ENCODE results near the gene PPM1G.
A peak's percentile ranks its signal among the peaks of the same experiment; 100 is the strongest.
"Not testable (repeated sequence)": the region's sequence is repeated elsewhere in the genome, so short reads cannot be mapped to it uniquely, and the experiment has no call there.

The PPM1G gene, protein sequence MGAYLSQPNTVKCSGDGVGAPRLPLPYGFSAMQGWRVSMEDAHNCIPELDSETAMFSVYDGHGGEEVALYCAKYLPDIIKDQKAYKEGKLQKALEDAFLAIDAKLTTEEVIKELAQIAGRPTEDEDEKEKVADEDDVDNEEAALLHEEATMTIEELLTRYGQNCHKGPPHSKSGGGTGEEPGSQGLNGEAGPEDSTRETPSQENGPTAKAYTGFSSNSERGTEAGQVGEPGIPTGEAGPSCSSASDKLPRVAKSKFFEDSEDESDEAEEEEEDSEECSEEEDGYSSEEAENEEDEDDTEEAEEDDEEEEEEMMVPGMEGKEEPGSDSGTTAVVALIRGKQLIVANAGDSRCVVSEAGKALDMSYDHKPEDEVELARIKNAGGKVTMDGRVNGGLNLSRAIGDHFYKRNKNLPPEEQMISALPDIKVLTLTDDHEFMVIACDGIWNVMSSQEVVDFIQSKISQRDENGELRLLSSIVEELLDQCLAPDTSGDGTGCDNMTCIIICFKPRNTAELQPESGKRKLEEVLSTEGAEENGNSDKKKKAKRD

GRCh38 chr2:27409321-27410073, at the start of gene PPM1G:
PPM1G (minus strand) TSS chr2:27409591; CDS start chr2:27409422, 169 bp downstream.
- peak; percentile 98 for DNase-seq

DNA sequence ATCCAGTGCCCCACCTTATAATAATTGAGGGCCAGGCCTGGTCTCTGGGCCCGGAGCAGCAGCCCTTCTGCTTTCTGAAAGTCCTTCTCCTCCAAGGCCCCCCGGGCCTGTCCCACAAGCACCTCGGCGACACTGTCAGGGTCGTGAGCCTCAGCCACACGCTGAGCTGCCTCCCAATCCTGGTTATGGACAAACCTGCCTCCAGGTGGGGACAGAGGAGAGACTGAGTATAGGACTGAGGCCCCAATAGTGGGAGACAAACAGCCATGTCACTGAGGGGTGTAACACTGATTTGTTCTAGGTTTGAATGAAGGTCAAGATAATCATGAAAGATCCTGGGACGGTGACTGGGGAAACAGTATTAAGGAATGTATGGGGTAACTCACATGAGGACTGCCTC, 44.6 kb upstream of the PPM1G start:
- no peak for DNase-seq

DNA sequence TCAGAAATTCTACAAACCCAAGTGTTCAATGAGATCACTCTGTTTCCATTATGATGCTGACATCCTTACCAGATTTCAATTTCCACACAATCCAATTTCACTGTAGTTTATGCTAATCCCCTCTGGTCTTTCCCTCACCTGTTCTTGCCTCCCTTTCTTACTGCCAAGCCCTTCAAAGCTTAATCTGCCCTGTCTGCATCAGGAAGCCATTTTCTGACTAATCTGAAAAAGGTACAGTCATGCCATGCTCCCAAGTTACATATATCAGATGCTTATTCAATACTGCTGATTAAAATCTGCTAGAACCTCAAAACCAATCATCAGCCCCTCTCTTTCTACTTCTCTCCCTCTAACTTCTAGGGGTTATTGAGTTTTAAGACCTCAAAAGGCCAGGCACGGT, 41.7 kb upstream of the PPM1G start:
- DNase-seq: no peak

DNA sequence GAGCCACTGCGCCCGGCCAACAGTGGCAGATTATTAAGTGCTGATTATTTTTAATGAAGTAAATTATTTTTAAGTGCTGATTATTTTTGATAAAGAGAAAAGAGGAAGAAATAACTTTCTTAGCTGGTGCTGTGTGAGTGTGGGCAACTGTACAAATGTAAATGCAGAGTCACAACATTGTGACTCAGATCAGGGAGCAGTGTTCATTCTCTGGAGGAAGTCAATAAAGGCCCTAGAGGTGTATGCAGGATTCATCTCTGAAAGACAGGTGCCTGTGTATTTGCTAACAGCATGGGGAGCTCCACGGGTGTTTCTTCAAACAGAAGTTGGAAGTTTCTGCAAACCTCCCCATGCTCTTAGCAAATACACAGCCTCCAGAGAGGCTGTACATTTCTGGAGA, 39.0 kb upstream of the PPM1G start:
- no peak for DNase-seq

GRCh38 chr2:27446057-27446456, 36.7 kb upstream of the PPM1G start:
- no peak for DNase-seq

- DNase-seq: no peak
Measured at GRCh38 chr2:27445615-27446014, 36.2 kb upstream of the PPM1G start.

- DNase-seq: no peak
Measured at GRCh38 chr2:27445155-27445554, 35.8 kb upstream of the PPM1G start.

DNA sequence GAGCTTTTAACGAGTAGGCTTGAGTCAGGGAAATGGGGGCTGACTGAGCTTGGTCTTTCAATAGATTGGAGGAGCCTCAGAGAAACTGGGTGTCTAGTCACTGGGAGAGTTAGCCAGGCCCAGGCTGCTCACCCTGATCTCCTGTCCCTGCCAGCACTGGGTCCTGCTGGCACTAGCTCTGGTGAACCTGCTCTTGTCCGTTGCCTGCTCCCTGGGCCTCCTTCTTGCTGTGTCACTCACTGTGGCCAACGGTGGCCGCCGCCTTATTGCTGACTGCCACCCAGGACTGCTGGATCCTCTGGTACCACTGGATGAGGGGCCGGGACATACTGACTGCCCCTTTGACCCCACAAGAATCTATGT, 33.5 kb upstream of the PPM1G start:
- DNase-seq: no peak

DNA sequence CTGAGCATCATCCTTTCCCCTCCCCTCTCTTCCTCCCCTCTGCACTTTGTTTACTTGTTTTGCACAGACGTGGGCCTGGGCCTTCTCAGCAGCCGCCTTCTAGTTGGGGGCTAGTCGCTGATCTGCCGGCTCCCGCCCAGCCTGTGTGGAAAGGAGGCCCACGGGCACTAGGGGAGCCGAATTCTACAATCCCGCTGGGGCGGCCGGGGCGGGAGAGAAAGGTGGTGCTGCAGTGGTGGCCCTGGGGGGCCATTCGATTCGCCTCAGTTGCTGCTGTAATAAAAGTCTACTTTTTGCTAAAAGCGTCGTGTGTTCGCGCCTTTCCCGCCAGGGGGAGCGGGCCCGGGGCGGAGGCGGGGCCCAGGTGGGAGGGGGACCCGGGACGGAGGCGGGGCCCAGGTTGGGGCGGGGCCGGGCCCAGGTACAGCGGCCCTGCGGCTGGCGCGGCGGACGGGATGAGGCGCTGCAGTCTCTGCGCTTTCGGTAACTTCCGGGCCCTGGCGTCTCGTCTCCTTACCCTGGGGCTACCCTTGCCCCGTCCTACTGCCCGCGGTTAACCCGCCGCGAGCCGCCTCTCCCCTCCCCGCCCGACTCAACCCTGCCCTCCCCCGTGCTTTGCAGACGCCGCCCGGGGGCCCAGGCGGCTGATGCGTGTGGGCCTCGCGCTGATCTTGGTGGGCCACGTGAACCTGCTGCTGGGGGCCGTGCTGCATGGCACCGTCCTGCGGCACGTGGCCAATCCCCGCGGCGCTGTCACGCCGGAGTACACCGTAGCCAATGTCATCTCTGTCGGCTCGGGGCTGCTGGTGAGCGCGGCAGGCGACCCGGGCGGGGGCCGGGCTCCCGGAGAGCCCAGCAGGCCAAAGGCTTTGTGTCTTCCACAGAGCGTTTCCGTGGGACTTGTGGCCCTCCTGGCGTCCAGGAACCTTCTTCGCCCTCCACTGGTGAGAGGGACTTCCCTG, 32.8 kb upstream of the PPM1G start, which contains the start of gene KRTCAP3:
TSS of gene KRTCAP3 (plus strand) at position 424 of the 962 bp plus-strand sequence. CDS start at position 456, 32 bp downstream.
- DNase-seq: peak; percentile 73

GRCh38 chr2:27441226-27441926, 32.0 kb upstream of the PPM1G start:
- no peak for DNase-seq

- no peak for DNase-seq
Measured at GRCh38 chr2:27435628-27436027, 26.2 kb upstream of the PPM1G start.

DNA sequence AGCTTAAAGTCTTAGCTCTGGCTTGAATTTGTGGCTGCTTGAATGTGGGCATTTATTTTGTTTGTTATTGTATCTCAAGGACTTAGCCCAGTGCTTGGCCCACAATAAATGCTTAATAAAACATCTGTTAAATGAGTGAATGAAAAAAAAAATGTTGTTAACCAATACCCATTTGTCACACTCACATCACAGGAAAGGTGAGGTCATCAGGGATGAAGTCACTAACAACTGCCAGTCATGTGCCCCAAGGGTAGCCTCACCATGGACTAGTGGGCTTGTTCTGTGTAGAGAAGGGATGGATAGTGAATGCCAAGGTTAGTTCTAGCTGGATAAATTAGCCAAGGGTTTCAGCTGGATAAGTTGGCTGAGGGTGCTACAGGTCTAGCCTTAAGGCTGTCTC, 22.0 kb upstream of the PPM1G start:
- DNase-seq: peak; percentile 41

- peak; percentile 80 for DNase-seq
Measured at GRCh38 chr2:27428978-27429541, 19.7 kb upstream of the PPM1G start.

- peak; percentile 95 for DNase-seq
Measured at GRCh38 chr2:27428213-27428977, 19.0 kb upstream of the PPM1G start, which contains the start of gene NRBP1. NRBP1 (plus strand) TSS chr2:27428631; CDS start chr2:27433274, 4,643 bp downstream.

DNA sequence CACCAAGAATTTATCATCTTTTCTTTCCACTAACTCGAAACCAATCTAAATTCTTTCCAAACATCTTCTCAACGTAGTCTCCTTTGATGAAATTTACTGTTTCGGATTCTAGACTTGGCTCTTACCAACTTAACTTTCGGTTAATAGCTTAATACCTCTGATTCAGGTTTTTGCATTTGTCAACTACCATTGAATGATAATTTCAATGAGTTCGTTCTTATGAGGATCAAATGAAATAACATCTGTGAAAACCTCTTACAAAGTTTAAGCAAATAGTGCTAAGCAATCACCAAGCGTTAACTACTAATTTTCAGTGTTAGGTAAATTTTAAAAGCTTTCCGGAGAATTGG, 18.4 kb upstream of the PPM1G start:
- no peak for DNase-seq

DNA sequence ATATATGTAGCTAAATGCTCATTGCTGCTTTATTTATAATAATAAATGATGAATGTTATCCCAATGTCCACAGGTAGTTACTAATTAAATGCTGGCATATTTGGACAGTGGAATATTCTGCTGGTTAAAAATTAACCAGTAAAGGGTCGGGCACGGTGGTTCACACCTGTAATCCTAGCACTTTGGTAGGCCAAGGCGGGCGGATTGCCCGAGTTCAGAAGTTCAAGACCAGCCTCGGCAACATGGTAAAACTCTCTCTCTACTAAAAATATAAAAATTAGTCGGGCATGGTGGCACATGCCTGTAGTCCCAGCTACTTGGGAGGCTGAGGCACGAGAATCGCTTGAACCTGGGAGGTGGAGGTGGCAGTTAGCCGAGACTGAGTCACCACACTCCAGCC, 15.6 kb upstream of the PPM1G start:
- not testable (repeated sequence) for DNase-seq

GRCh38 chr2:27422958-27423357, 13.6 kb upstream of the PPM1G start:
- no peak for DNase-seq

GRCh38 chr2:27421660-27422250, 12.4 kb upstream of the PPM1G start:
- no peak for DNase-seq

- no peak for DNase-seq
Measured at GRCh38 chr2:27420996-27421395, 11.6 kb upstream of the PPM1G start.

GRCh38 chr2:27416151-27416550, 6.8 kb upstream of the PPM1G start:
- DNase-seq: no peak

All from CD4-positive, alpha-beta T cell treated with Interleukin-17A for 4 hours (primary cell).